Mammary microvascular endothelial cell (primary cell): ENCODE measurements around the gene OR1Q1. TPM values are rescaled to one million over a fixed set of nuclear protein-coding genes. Genes with fewer than 3 reads are reported as not detected.

Experiments used
- total RNA-seq: library from RNA; depleted of rRNA; stranded (reverse); fragments of >200 nt; gene quantifications from 2 replicates; pipeline ENCODE4 v1.2.3, GENCODE V29; 2015

Gene OR1Q1, protein sequence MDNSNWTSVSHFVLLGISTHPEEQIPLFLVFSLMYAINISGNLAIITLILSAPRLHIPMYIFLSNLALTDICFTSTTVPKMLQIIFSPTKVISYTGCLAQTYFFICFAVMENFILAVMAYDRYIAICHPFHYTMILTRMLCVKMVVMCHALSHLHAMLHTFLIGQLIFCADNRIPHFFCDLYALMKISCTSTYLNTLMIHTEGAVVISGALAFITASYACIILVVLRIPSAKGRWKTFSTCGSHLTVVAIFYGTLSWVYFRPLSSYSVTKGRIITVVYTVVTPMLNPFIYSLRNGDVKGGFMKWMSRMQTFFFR
- total RNA-seq, result not detected in 2 replicates

DNA sequence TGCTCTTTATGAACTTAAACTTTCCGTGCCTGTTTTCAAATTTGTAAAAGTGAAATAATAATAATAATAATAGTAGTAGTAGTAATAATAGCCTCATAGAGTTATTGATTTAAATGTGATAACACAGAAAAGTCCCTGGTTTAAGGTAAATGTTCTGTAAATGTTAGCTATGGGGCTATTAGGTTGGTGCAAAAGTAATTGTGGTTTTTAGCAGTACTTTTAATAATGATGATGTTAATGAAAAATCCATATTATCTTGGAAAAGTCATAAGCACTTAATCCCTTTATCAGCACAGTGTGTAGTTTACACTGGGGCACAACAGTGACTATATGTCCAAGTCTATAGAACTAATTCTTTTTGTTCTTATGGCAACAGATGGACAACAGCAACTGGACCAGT is at the start of gene OR1Q1:
Gene OR1Q1, plus strand, starts transcription at position 377 of the 400 bp plus-strand sequence. Its CDS starts 0 bp downstream, at position 377.

GRCh38 chr9:122583284-122583683 is 31.3 kb upstream of the OR1Q1 start, which contains the start of gene OR1L8:
Gene OR1L8, minus strand, starts transcription at chr9:122583384. Its CDS starts 14,907 bp downstream, at chr9:122568477.

DNA sequence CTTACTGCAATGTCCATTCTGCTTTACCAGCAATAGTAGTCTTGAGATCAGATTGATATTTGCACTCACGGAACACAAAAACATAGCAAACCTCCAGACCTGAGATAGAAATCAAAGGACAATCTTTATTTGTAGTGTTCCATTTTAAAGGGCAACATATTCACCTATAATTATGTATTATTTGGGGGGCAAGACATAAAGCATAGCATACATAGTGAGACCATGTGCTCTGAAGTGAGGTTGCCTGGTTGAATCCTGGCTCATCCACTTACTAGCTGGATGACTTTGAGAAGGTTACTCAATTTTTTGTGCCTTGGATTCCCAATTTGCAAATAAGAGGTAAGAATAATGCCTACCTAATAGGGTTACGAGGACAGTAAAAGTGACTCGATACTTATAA is 43.0 kb downstream of the OR1Q1 start, which contains the start of gene OR1B1:
Gene OR1B1, minus strand, starts transcription at position 101 of the 400 bp plus-strand sequence.

DNA sequence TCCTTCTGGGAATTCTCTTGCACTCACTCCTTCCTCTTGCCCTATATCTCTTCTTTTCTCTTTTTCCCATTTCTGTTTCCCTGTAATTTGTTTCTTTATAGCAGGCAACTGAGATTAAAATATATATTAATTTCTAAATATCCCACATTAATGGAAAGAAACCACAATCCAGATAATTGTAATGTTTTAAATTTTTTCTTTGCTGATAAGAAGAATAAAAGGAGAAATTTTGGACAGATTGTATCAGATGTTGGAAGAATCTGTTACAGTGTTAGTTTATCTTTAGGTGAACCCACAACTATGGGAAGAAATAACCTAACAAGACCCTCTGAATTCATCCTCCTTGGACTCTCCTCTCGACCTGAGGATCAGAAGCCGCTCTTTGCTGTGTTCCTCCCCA is 46.9 kb downstream of the OR1Q1 start, which contains the start of gene OR1L1:
Gene OR1L1, plus strand, starts transcription at position 301 of the 400 bp plus-strand sequence. Its CDS starts 0 bp downstream, at position 301.

Other genes with a start within 250 kb of the OR1Q1 start
- 0.59 and 1.5 TPM in 2 replicates for gene PTGS1, start 243.7 kb upstream of the OR1Q1 start, total RNA-seq
- gene OR1J1, start 136.8 kb upstream of the OR1Q1 start, total RNA-seq, result not detected in 2 replicates
- gene OR1J2, start 103.9 kb upstream of the OR1Q1 start, total RNA-seq, result not detected in 2 replicates
- gene OR1J4, start 95.6 kb upstream of the OR1Q1 start, total RNA-seq, result not detected in 2 replicates
- gene OR1N1, start 87.4 kb upstream of the OR1Q1 start, total RNA-seq, result not detected in 2 replicates
- gene OR1N2, start 61.6 kb upstream of the OR1Q1 start, total RNA-seq, result not detected in 2 replicates
- 0.10 TPM in 1 of 2 replicates, not detected in the other for gene OR1L8, start 31.4 kb upstream of the OR1Q1 start, total RNA-seq
- not detected in 2 replicates for gene OR1B1, start 42.9 kb downstream of the OR1Q1 start, total RNA-seq
- gene OR1L1, start 47.0 kb downstream of the OR1Q1 start, total RNA-seq, result not detected in 2 replicates
- not detected in 2 replicates for gene OR1L3, start 60.4 kb downstream of the OR1Q1 start, total RNA-seq
- gene OR1L4, start 109.3 kb downstream of the OR1Q1 start, total RNA-seq, result not detected in 2 replicates
- gene OR1L6, start 127.6 kb downstream of the OR1Q1 start, total RNA-seq, result not detected in 2 replicates
- not detected in 2 replicates for gene OR5C1, start 174.2 kb downstream of the OR1Q1 start, total RNA-seq
- not detected in 2 replicates for gene OR1K1, start 185.4 kb downstream of the OR1Q1 start, total RNA-seq
- 27.4 and 28.0 TPM in 2 replicates for gene PDCL, start 213.8 kb downstream of the OR1Q1 start, total RNA-seq